ENCODE results near the gene REN. TPM values are rescaled to one million over a fixed set of nuclear protein-coding genes. Genes with fewer than 3 reads are reported as not detected.

REN gene
- total RNA-seq (2014; rRNA removed; shearing (Covaris generic)) (not detected in 2 replicates), polyA plus RNA-seq (2016; fragmentation: Nextera tagmentation; extraction: Ambion mirVana) (not detected in 2 replicates)

- no peak for TF ChIP-seq EZH2 (IDR thresholded peaks at IDR 0.05; ENCODE audit: insufficient read depth, poor library complexity, severe bottlenecking)
- no peak for TF ChIP-seq EZH2phosphoT487 (IDR thresholded peaks at IDR 0.05; ENCODE audit: insufficient read depth, low read depth)
Observed at GRCh38 chr1:204166219-204166618, at the start of gene REN. REN (minus strand) TSS chr1:204166337; CDS start chr1:204166293, 44 bp downstream.

GRCh38 chr1:204213668-204214662 is 47.8 kb upstream of the REN start, which contains the start of gene GOLT1A:
GOLT1A (minus strand) TSS chr1:204213988; CDS start chr1:204213906, 82 bp downstream.
- H3F3A ChIP-seq (ENCODE audit: insufficient read depth), result no peaks in the 10 kb centered on the region
- H3K27ac ChIP-seq, result no peak within 1 kb of the TSS
- H3K79me2 ChIP-seq (ENCODE audit: insufficient read depth), result no peaks in the 10 kb centered on the region
- H3K9ac ChIP-seq, result no peak within 1 kb of the TSS
- peak within 1 kb of the TSS; percentile 15; the same call in 1 of the 2 replicates for H2AFZ ChIP-seq
- 24 to 27% methylated on average over 36 to 37 of the region's 41 CpGs for WGBS, 2 experiments (ENCODE audit: low coverage in 1 of 2, low lambda C conversion rate in 2 of 2, missing lambda C conversion rate in 2 of 2)
- no peaks in the 10 kb centered on the region for H3K9me3 ChIP-seq (ENCODE audit: low read depth)
- in situ Hi-C loops (cut with MboI), result no loop called here
- peak within 1 kb of the TSS; percentile 41 for H3K4me2 ChIP-seq (ENCODE audit: unreplicated experiment)
- H3K36me3 ChIP-seq (ENCODE audit: low read depth), result no peaks in the 10 kb centered on the region
- no peaks in the 10 kb centered on the region for H3K27me3 ChIP-seq (replicated peaks; ENCODE audit: insufficient read depth)
- DNase-seq, result peak; percentile 77
- H4K20me1 ChIP-seq (ENCODE audit: insufficient read depth), result no peaks in the 10 kb centered on the region
- no peaks in the 10 kb centered on the region for H3K9me2 ChIP-seq (ENCODE audit: insufficient read depth)
- peak within 1 kb of the TSS; percentile 46; the same call in 1 of the 2 replicates for H3K4me3 ChIP-seq
- TF ChIP-seq EZH2phosphoT487 (IDR thresholded peaks at IDR 0.05; ENCODE audit: insufficient read depth, low read depth) (no peak), EZH2 (IDR thresholded peaks at IDR 0.05; ENCODE audit: insufficient read depth, poor library complexity, severe bottlenecking) (no peak)
- no peaks in the 10 kb centered on the region for H3K4me1 ChIP-seq (ENCODE audit: insufficient read depth)

More at GRCh38 chr1:204166219-204166618, at the start of gene REN:
- Histone ChIP-seq H2AFZ (no peak within 1 kb of the TSS), H3K27ac (no peak within 1 kb of the TSS), H3K4me2 (ENCODE audit: unreplicated experiment) (no peak within 1 kb of the TSS), H3F3A (ENCODE audit: insufficient read depth) (no peaks in the 10 kb centered on the region), H3K4me3 (no peak within 1 kb of the TSS), H3K4me1 (ENCODE audit: insufficient read depth) (0 out of 2 replicates have a peak, but pooled peaks cover 3% of the 10 kb centered on the region), H3K79me2 (ENCODE audit: insufficient read depth) (no peaks in the 10 kb centered on the region), H3K27me3 (replicated peaks; ENCODE audit: insufficient read depth) (no peaks in the 10 kb centered on the region), H3K9ac (no peak within 1 kb of the TSS), H4K20me1 (ENCODE audit: insufficient read depth) (no peaks in the 10 kb centered on the region), H3K9me3 (ENCODE audit: low read depth) (no peaks in the 10 kb centered on the region), H3K36me3 (ENCODE audit: low read depth) (no peaks in the 10 kb centered on the region), H3K9me2 (ENCODE audit: insufficient read depth) (no peaks in the 10 kb centered on the region)
- 37 to 46% methylated on average over 5 of the region's 5 CpGs for WGBS, 2 experiments (ENCODE audit: low coverage in 1 of 2, low lambda C conversion rate in 2 of 2, missing lambda C conversion rate in 2 of 2)
- no peak for DNase-seq
- in situ Hi-C loops (cut with MboI), result loop anchor here (5.0 kb wide), 1 partner anchor 196 kb away; no protein-coding TSS in a partner anchor

- Histone ChIP-seq H3F3A (ENCODE audit: insufficient read depth) (no peaks in the 10 kb centered on the region), H3K9ac (no peak overlapping the region), H3K9me2 (ENCODE audit: insufficient read depth) (no peaks in the 10 kb centered on the region), H3K9me3 (ENCODE audit: low read depth) (no peaks in the 10 kb centered on the region), H3K27ac (no peak overlapping the region), H3K27me3 (replicated peaks; ENCODE audit: insufficient read depth) (no peaks in the 10 kb centered on the region), H3K4me2 (ENCODE audit: unreplicated experiment) (no peak overlapping the region), H4K20me1 (ENCODE audit: insufficient read depth) (no peaks in the 10 kb centered on the region), H3K4me3 (no peak overlapping the region), H3K79me2 (ENCODE audit: insufficient read depth) (no peaks in the 10 kb centered on the region), H3K36me3 (ENCODE audit: low read depth) (no peaks in the 10 kb centered on the region), H3K4me1 (ENCODE audit: insufficient read depth) (no peaks in the 10 kb centered on the region), H2AFZ (no peak overlapping the region)
- DNase-seq, result no peak
- no peak for TF ChIP-seq EZH2phosphoT487 (IDR thresholded peaks at IDR 0.05; ENCODE audit: insufficient read depth, low read depth)
- no peak for TF ChIP-seq EZH2 (IDR thresholded peaks at IDR 0.05; ENCODE audit: insufficient read depth, poor library complexity, severe bottlenecking)
- 72 to 84% methylated on average over 3 of the region's 3 CpGs for WGBS, 2 experiments (ENCODE audit: low coverage in 1 of 2, low lambda C conversion rate in 2 of 2, missing lambda C conversion rate in 2 of 2)
- in situ Hi-C loops (cut with MboI), result no loop called here
Observed at GRCh38 chr1:204212715-204213114, 46.6 kb upstream of the REN start.

- H3K9me2 ChIP-seq (ENCODE audit: insufficient read depth), result no peaks in the 10 kb centered on the region
- TF ChIP-seq EZH2phosphoT487 (IDR thresholded peaks at IDR 0.05; ENCODE audit: insufficient read depth, low read depth), result no peak
- no peak for TF ChIP-seq EZH2 (IDR thresholded peaks at IDR 0.05; ENCODE audit: insufficient read depth, poor library complexity, severe bottlenecking)
- H3K27me3 ChIP-seq (replicated peaks; ENCODE audit: insufficient read depth), result no peaks in the 10 kb centered on the region
- 64 to 69% methylated on average over 7 of the region's 7 CpGs for WGBS, 2 experiments (ENCODE audit: low coverage in 1 of 2, low lambda C conversion rate in 2 of 2, missing lambda C conversion rate in 2 of 2)
- H3K9me3 ChIP-seq (ENCODE audit: low read depth), result no peaks in the 10 kb centered on the region
- DNase-seq, result no peak
- H2AFZ ChIP-seq, result no peak overlapping the region
- no peaks in the 10 kb centered on the region for H3F3A ChIP-seq (ENCODE audit: insufficient read depth)
- H4K20me1 ChIP-seq (ENCODE audit: insufficient read depth), result no peaks in the 10 kb centered on the region
- no peak overlapping the region for H3K4me2 ChIP-seq (ENCODE audit: unreplicated experiment)
- H3K4me1 ChIP-seq (ENCODE audit: insufficient read depth), result peaks cover 6% of the 10 kb centered on the region; the same call in 1 of the 2 replicates
- no peaks in the 10 kb centered on the region for H3K79me2 ChIP-seq (ENCODE audit: insufficient read depth)
- no peak overlapping the region for H3K9ac ChIP-seq
- no peak overlapping the region for H3K4me3 ChIP-seq
- H3K36me3 ChIP-seq (ENCODE audit: low read depth), result no peaks in the 10 kb centered on the region
- H3K27ac ChIP-seq, result no peak overlapping the region
- in situ Hi-C loops (cut with MboI), result no loop called here
Observed at GRCh38 chr1:204211046-204211445, 44.9 kb upstream of the REN start.

Measured in GM23248 (cell line).